ENCODE measurements around the gene ADAM8. TPM values are rescaled to one million over a fixed set of nuclear protein-coding genes. Genes with fewer than 3 reads are reported as not detected.
A peak's percentile ranks its signal among the peaks of the same experiment; 100 is the strongest.

ADAM8 gene
- total and polyA plus RNA-seq, 2 of the 4 experiments (the other 2 are of a cell fraction) = under 0.01 to 0.74 TPM

DNA sequence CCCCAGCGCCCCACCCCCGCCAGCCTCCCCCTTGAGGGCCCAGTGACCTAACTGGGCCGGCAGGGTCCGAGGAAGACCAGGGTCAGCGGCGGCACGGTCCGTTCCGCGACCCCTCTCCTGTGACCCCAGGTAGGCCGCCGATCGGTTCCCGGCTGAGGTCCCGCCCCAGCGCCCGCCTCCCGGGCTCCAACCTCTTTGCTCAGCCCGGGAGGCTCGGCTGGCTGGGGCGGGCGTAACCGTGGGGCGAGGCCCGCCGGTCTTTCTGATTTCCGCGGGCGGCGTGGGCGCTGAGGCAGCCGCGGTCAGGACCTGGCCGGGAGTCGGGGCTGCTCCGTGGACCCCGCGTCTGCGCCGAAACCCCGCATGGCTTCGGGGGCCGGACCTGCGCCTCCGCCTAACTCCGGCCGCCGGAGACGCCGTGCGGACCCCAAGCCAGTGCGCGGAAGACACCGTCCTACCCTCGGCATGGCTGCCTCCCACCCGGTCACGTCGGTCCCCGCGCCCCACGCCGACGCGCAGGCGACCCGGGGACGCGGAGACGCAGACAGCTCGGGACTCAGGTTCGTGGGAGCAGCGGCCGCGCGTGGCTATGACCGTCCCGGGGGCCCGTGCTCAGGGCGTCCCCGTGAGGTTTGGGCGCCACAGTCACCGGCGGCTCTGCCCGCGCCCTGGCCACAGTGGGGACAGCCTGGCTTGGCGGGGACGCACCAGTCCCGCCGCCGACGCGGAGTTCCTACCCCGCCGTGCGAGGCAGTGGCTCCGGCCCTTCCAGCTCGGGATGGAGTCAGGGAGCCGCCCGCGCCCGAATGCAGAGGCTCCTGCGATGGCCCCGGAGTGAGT is 40.0 kb downstream of the ADAM8 start:
- in situ Hi-C loops (cut with MboI; ENCODE audit: low sequenced_read_pairs) = no loop called here
- Histone ChIP-seq H3K79me1 (ENCODE audit: low read depth in 1 of 2, low read length in 2 of 2) (no peaks in the 10 kb centered on the region), H3K18ac (ENCODE audit: low read depth, low read length) (no peak overlapping the region), H3K27ac (ENCODE audit: insufficient read depth, low read length) (no peak overlapping the region), H4K91ac (ENCODE audit: insufficient read depth, low read depth, low read length) (no peak overlapping the region), H2AFZ (replicated peaks; ENCODE audit: low read length, poor library complexity) (peak overlapping the region; percentile 80), H3K27me3 (ENCODE audit: control insufficient read depth, insufficient read depth, low read length) (peaks cover 80% of the 10 kb centered on the region), H4K5ac (ENCODE audit: low read depth, low read length) (no peak overlapping the region), H2AK5ac (ENCODE audit: low read depth, low read length) (no peak overlapping the region), H3K4me2 (ENCODE audit: low read depth, low read length) (no peak overlapping the region), H2BK20ac (ENCODE audit: low read depth, low read length) (no peak overlapping the region), H3K14ac (replicated peaks; ENCODE audit: low read depth, low read length) (no peak overlapping the region), H4K20me1 (ENCODE audit: insufficient read depth, low read length) (no peaks in the 10 kb centered on the region), H2BK15ac (ENCODE audit: low read depth, low read length) (no peak overlapping the region), H2BK5ac (ENCODE audit: low read depth, low read length, poor library complexity, severe bottlenecking) (no peak overlapping the region), H3K36me3 (ENCODE audit: control insufficient read depth, insufficient read depth, low read length) (no peaks in the 10 kb centered on the region), H3K23ac (ENCODE audit: low read depth, low read length) (no peak overlapping the region), H3K4me3 (ENCODE audit: insufficient read depth, low read depth, low read length) (no peak overlapping the region), H4K8ac (ENCODE audit: low read depth in 2 of 2, low read length in 2 of 2) (no peak overlapping the region), H3K9me1 (ENCODE audit: insufficient read depth, low read length) (no peaks in the 10 kb centered on the region), H3K56ac (ENCODE audit: extremely low read depth, insufficient read depth, low read length) (no peak overlapping the region), H3K4me1 (ENCODE audit: control insufficient read depth, insufficient read depth, low read length) (peaks cover 5% of the 10 kb centered on the region; the same call in 1 of the 2 replicates), H3K9ac (ENCODE audit: low read depth, low read length) (no peak overlapping the region), H2BK120ac (ENCODE audit: low read depth, low read length) (no peak overlapping the region), H2AK9ac (replicated peaks; ENCODE audit: low read depth, low read length, poor library complexity) (no peak overlapping the region), H3K9me3 (ENCODE audit: control insufficient read depth, insufficient read depth, low read length) (peaks cover 4% of the 10 kb centered on the region; the same call in 1 of the 2 replicates), H3K4ac (ENCODE audit: low read depth, low read length) (no peak overlapping the region)
- DNase-seq (no peak), ATAC-seq (ENCODE audit: low read depth) (peak; percentile 44)
- CTCF ChIA-PET = no interaction called here
- BruUV-seq (replicated peaks) = no TSS peak
- TF ChIP-seq MAFK (IDR thresholded peaks at IDR 0.05; ENCODE audit: low read depth, low read length) = no peak
- no peak for TF ChIP-seq NFE2L2 (IDR thresholded peaks at IDR 0.05; ENCODE audit: low read depth, low read length)
- TF ChIP-seq FOS (IDR thresholded peaks at IDR 0.05; ENCODE audit: low read depth, low read length) = no peak
- no peak for TF ChIP-seq MAZ (IDR thresholded peaks at IDR 0.05; ENCODE audit: borderline replicate concordance, low read depth, low read length)
- no peak for TF ChIP-seq RFX5 (IDR thresholded peaks at IDR 0.05; ENCODE audit: low read depth, low read length)
- TF ChIP-seq CEBPB (IDR thresholded peaks at IDR 0.05; ENCODE audit: low read depth, low read length) = no peak
- no peak for TF ChIP-seq RCOR1 (IDR thresholded peaks at IDR 0.05; ENCODE audit: insufficient replicate concordance, low read length)
- TF ChIP-seq, protein P1, sequence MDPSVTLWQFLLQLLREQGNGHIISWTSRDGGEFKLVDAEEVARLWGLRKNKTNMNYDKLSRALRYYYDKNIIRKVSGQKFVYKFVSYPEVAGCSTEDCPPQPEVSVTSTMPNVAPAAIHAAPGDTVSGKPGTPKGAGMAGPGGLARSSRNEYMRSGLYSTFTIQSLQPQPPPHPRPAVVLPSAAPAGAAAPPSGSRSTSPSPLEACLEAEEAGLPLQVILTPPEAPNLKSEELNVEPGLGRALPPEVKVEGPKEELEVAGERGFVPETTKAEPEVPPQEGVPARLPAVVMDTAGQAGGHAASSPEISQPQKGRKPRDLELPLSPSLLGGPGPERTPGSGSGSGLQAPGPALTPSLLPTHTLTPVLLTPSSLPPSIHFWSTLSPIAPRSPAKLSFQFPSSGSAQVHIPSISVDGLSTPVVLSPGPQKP (IDR thresholded peaks at IDR 0.05; ENCODE audit: borderline replicate concordance, low read depth, low read length) = no peak
- TF ChIP-seq CHD1 (IDR thresholded peaks at IDR 0.05; ENCODE audit: low read depth, low read length) = no peak
- no peak for TF ChIP-seq POLR2A (IDR thresholded peaks at IDR 0.05; ENCODE audit: low read depth, low read length)
- TF ChIP-seq, protein P2, sequence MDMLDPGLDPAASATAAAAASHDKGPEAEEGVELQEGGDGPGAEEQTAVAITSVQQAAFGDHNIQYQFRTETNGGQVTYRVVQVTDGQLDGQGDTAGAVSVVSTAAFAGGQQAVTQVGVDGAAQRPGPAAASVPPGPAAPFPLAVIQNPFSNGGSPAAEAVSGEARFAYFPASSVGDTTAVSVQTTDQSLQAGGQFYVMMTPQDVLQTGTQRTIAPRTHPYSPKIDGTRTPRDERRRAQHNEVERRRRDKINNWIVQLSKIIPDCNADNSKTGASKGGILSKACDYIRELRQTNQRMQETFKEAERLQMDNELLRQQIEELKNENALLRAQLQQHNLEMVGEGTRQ (IDR thresholded peaks at IDR 0.05; ENCODE audit: low read depth, low read length) = no peak
- TF ChIP-seq BHLHE40 (IDR thresholded peaks at IDR 0.05; ENCODE audit: low read depth, low read length) = no peak
- TF ChIP-seq MXI1 (IDR thresholded peaks at IDR 0.05; ENCODE audit: borderline replicate concordance, low read depth, low read length) = no peak
- no peak for TF ChIP-seq SMC3 (IDR thresholded peaks at IDR 0.05; ENCODE audit: low read depth, low read length)
- dilution Hi-C loops (cut with HindIII; ENCODE audit: low sequenced_read_pairs, unreplicated experiment) = no loop called here
- intact Hi-C loops (cut with micrococcal nuclease) = no loop called here
- POLR2A ChIA-PET (ENCODE audit: unreplicated experiment) = no interaction called here
- 1% methylated on average over 50 of the region's 103 CpGs; no CpG with 5 or more reads in 1 of the 2 experiments for WGBS, 2 experiments (ENCODE audit: extremely low coverage in 2 of 2, insufficient read length in 1 of 2)
